CD14-positive monocyte (primary cell): ENCODE data around the gene OR2M4. TPM values are rescaled to one million over a fixed set of nuclear protein-coding genes. Genes with fewer than 3 reads are reported as not detected.

ENCODE experiments used
- DNase-seq, 3 donors: peaks; one replicate each; pipeline ENCODE4 v3.0.0-alpha.2; 2011 to 2022
- H2AFZ ChIP-seq: 2 replicates; pipeline ENCODE4 v1.6.0; 2012; ENCODE audit warnings: mild to moderate bottlenecking, low read depth, low read length, inconsistent platforms; ENCODE audit not compliant: insufficient read depth, poor library complexity, severe bottlenecking
- H3K27ac ChIP-seq, 2 donors: 1 replicate in 1 of 2; 2 replicates in 1 of 2; pipeline ENCODE4 v1.5.1; 2012 to 2013; ENCODE audit warnings: low read length in 2 of 2, control low read depth in 1 of 2, inconsistent platforms in 1 of 2, low read depth in 1 of 2, mild to moderate bottlenecking in 1 of 2
- H3K27me3 ChIP-seq, 2 donors: one replicate each; pipeline versions ENCODE4 v1.6.0 to v1.6.1; 2011 to 2013; ENCODE audit warnings: low read length in 2 of 2; ENCODE audit not compliant: control insufficient read depth in 2 of 2, insufficient read depth in 2 of 2
- H3K36me3 ChIP-seq, 2 donors: replicated peaks in 1 of 2; 1 replicate in 1 of 2; 2 replicates in 1 of 2; pipeline versions ENCODE4 v1.5.1 to v1.6.1; 2012 to 2013; ENCODE audit warnings: low read length in 2 of 2, control low read depth in 1 of 2, inconsistent platforms in 1 of 2, mild to moderate bottlenecking in 1 of 2; ENCODE audit not compliant: insufficient read depth in 2 of 2, control insufficient read depth in 1 of 2
- H3K4me1 ChIP-seq, 2 donors: 1 replicate in 1 of 2; 2 replicates in 1 of 2; pipeline versions ENCODE4 v1.5.1 to v1.6.1; 2012 to 2013; ENCODE audit warnings: low read length in 2 of 2, control low read depth in 1 of 2, inconsistent platforms in 1 of 2, mild to moderate bottlenecking in 1 of 2, moderate library complexity in 1 of 2; ENCODE audit not compliant: insufficient read depth in 2 of 2, control insufficient read depth in 1 of 2
- H3K4me2 ChIP-seq: replicated peaks from 2 replicates; pipeline ENCODE3; 2012; ENCODE audit warnings: low read length, moderate library complexity, mild to moderate bottlenecking; ENCODE audit not compliant: poor library complexity, severe bottlenecking; ENCODE audit errors: extremely low read depth
- H3K4me3 ChIP-seq, 3 experiments: fragments of 200-600 bp in 1 of 3; sonication (generic) in 1 of 3; replicated peaks in 1 of 3; 1 replicate in 2 of 3; 2 replicates in 1 of 3; pipeline ENCODE4 v1.5.1; 2011 to 2013; ENCODE audit warnings: low read length in 3 of 3, mild to moderate bottlenecking in 3 of 3, control low read depth in 2 of 3, low read depth in 2 of 3, inconsistent platforms in 1 of 3, moderate library complexity in 1 of 3
- H3K79me2 ChIP-seq: 2 replicates; pipeline ENCODE4 v1.6.0; 2012; ENCODE audit warnings: mild to moderate bottlenecking, control low read depth, inconsistent platforms, low read length, moderate library complexity; ENCODE audit not compliant: insufficient read depth
- H3K9ac ChIP-seq: 2 replicates; pipeline ENCODE4 v1.6.0; 2017; ENCODE audit warnings: low read length, mild to moderate bottlenecking; ENCODE audit not compliant: insufficient read depth, poor library complexity, severe bottlenecking
- H3K9me3 ChIP-seq, 2 donors: replicated peaks in 1 of 2; 1 replicate in 1 of 2; 2 replicates in 1 of 2; pipeline versions ENCODE4 v1.5.1 to v1.6.1; 2012 to 2013; ENCODE audit warnings: low read length in 2 of 2, control low read depth in 1 of 2; ENCODE audit not compliant: control insufficient read depth in 1 of 2, insufficient read depth in 1 of 2
- H4K20me1 ChIP-seq: 2 replicates; pipeline ENCODE4 v1.6.0; 2012; ENCODE audit warnings: mild to moderate bottlenecking, low read length, control low read depth, moderate library complexity; ENCODE audit not compliant: insufficient read depth
- H3K27ac Mint-ChIP-seq, 7 donors: one replicate each; pipeline ENCODE4 v1.8.0; 2020; ENCODE audit warnings: mild to moderate bottlenecking in 7 of 7, mixed read lengths in 7 of 7, moderate library complexity in 6 of 7, inconsistent platforms in 2 of 7
- H3K27me3 Mint-ChIP-seq, 3 donors: one replicate each; pipeline ENCODE4 v1.8.0; 2021 to 2022; ENCODE audit warnings: low read depth in 3 of 3, mild to moderate bottlenecking in 3 of 3, mixed read lengths in 3 of 3, moderate library complexity in 3 of 3, inconsistent platforms in 1 of 3
- H3K36me3 Mint-ChIP-seq, 2 donors: one replicate each; pipeline ENCODE4 v1.8.0; 2020; ENCODE audit warnings: mixed read lengths in 2 of 2, inconsistent platforms in 1 of 2, mild to moderate bottlenecking in 1 of 2
- H3K4me1 Mint-ChIP-seq: one replicate; pipeline ENCODE4 v1.8.0; 2020; ENCODE audit warnings: mild to moderate bottlenecking, mixed read lengths
- H3K4me3 Mint-ChIP-seq, 2 donors: one replicate each; pipeline ENCODE4 v1.8.0; 2020; ENCODE audit warnings: mild to moderate bottlenecking in 2 of 2, mixed read lengths in 2 of 2, moderate library complexity in 1 of 2
- H3K9me3 Mint-ChIP-seq, 7 donors: one replicate each; pipeline ENCODE4 v1.8.0; 2020 to 2022; ENCODE audit warnings: mixed read lengths in 7 of 7, mild to moderate bottlenecking in 6 of 7, moderate library complexity in 6 of 7, inconsistent platforms in 2 of 7
- WGBS: methylation state at CpG from one replicate; pipeline ENCODE4 v1.1.5; 2013; ENCODE audit warnings: missing lambda C conversion rate; ENCODE audit not compliant: insufficient coverage; 5-methylcytosine and 5-hydroxymethylcytosine counted together
- intact Hi-C, 2 donors: fragments of 100-400 bp; cut with micrococcal nuclease; formaldehyde crosslinking; loops; one replicate each; pipeline versions ENCODE4 v1.15.0 to v1.15.1; 2023
- polyA plus RNA-seq, 3 donors: library from polyadenylated mRNA; depleted of rRNA in 1 of 3; unstranded in 2 of 3; stranded (reverse) in 1 of 3; fragments of 300-500 nt in 2 of 3; fragments of >200 nt in 1 of 3; fragmentation: Illumina TruSeq in 2 of 3; gene quantifications; 1 replicate in 2 of 3; 2 replicates in 1 of 3; pipeline ENCODE4 v1.2.3, GENCODE V29; 2012 to 2021
- TF ChIP-seq, protein P1 (sequence below): fragments of 200-600 bp; IDR thresholded peaks from one replicate; pipeline ENCODE4 v1.8.0; 2022; ENCODE audit warnings: antibody characterized with exemption, mild to moderate bottlenecking

OR2M4 gene
- polyA plus RNA-seq, 3 donors, result not detected

GRCh38 chr1:248229360-248229908 is 1.8 kb upstream of the OR2M4 start:
- no peaks in the 10 kb centered on the region for H3K36me3 Mint-ChIP-seq
- Histone ChIP-seq H2AFZ (no peak overlapping the region), H3K27ac (no peak overlapping the region), H3K4me3 (no peak overlapping the region), H3K79me2 (no peaks in the 10 kb centered on the region), H4K20me1 (no peaks in the 10 kb centered on the region), H3K27me3 (no peaks in the 10 kb centered on the region), H3K4me1 (no peaks in the 10 kb centered on the region), H3K4me2 (no peak overlapping the region), H3K9ac (no peak overlapping the region), H3K9me3 (peaks cover 6 to 13% of the 10 kb centered on the region in 2 donors), H3K36me3 (no peaks in the 10 kb centered on the region)
- peaks cover 0 to 3% (median 0%) of the 10 kb centered on the region in 3 donors for H3K27me3 Mint-ChIP-seq
- intact Hi-C loops, result no loop called here
- 87% methylated on average over 6 of the region's 6 CpGs for WGBS
- no peaks in the 10 kb centered on the region for H3K4me1 Mint-ChIP-seq
- no peak for DNase-seq
- peak overlapping the region in 1 of 7 donors; percentile 77 for H3K27ac Mint-ChIP-seq
- TF ChIP-seq, protein P1, sequence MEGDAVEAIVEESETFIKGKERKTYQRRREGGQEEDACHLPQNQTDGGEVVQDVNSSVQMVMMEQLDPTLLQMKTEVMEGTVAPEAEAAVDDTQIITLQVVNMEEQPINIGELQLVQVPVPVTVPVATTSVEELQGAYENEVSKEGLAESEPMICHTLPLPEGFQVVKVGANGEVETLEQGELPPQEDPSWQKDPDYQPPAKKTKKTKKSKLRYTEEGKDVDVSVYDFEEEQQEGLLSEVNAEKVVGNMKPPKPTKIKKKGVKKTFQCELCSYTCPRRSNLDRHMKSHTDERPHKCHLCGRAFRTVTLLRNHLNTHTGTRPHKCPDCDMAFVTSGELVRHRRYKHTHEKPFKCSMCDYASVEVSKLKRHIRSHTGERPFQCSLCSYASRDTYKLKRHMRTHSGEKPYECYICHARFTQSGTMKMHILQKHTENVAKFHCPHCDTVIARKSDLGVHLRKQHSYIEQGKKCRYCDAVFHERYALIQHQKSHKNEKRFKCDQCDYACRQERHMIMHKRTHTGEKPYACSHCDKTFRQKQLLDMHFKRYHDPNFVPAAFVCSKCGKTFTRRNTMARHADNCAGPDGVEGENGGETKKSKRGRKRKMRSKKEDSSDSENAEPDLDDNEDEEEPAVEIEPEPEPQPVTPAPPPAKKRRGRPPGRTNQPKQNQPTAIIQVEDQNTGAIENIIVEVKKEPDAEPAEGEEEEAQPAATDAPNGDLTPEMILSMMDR, result no peak
- H3K4me3 Mint-ChIP-seq, result no peak overlapping the region
- peaks cover 2 to 15% (median 10%) of the 10 kb centered on the region in 7 donors for H3K9me3 Mint-ChIP-seq

GRCh38 chr1:248239478-248239877 is 8.3 kb downstream of the OR2M4 start:
- no peak overlapping the region for H3K4me3 ChIP-seq
- H3K9me3 Mint-ChIP-seq, result peaks cover 0 to 6% (median 3%) of the 10 kb centered on the region in 7 donors
- no peak overlapping the region for H3K27ac Mint-ChIP-seq
- no peaks in the 10 kb centered on the region for H3K36me3 ChIP-seq
- 93% methylated on average over 6 of the region's 9 CpGs for WGBS
- H3K4me3 Mint-ChIP-seq, result no peak overlapping the region
- no peaks in the 10 kb centered on the region for H3K36me3 Mint-ChIP-seq
- H3K27me3 ChIP-seq, result no peaks in the 10 kb centered on the region
- H3K79me2 ChIP-seq, result no peaks in the 10 kb centered on the region
- intact Hi-C loops, result no loop called here
- peaks cover 5% of the 10 kb centered on the region for H3K4me1 Mint-ChIP-seq
- peaks cover 0 to 5% of the 10 kb centered on the region in 2 donors for H3K4me1 ChIP-seq
- H3K9ac ChIP-seq, result no peak overlapping the region
- no peak overlapping the region for H3K4me2 ChIP-seq
- no peaks in the 10 kb centered on the region for H4K20me1 ChIP-seq
- H3K27me3 Mint-ChIP-seq, result peaks cover 0 to 7% (median 2%) of the 10 kb centered on the region in 3 donors
- DNase-seq, result no peak
- TF ChIP-seq, protein P1, result no peak
- H3K27ac ChIP-seq, result no peak overlapping the region
- H2AFZ ChIP-seq, result no peak overlapping the region
- H3K9me3 ChIP-seq, result no peaks in the 10 kb centered on the region
